Loucy (cell line): ENCODE results near the gene PDLIM4.

Experiments
- H2AFZ ChIP-seq: fragments of 200-600 bp; sonication (generic); 2 replicates; pipeline ENCODE4 v1.6.0; 2016; ENCODE audit warnings: antibody characterized with exemption, mild to moderate bottlenecking, low read length, moderate library complexity
- H3F3A ChIP-seq: fragments of 200-600 bp; 2 replicates; pipeline ENCODE4 v1.6.0; 2016; ENCODE audit warnings: antibody characterized with exemption, low read depth, mild to moderate bottlenecking
- H3K27me3 ChIP-seq: fragments of 200-600 bp; sonication (generic); 2 replicates; pipeline ENCODE4 v1.6.1; 2014; ENCODE audit warnings: low read length, mild to moderate bottlenecking; ENCODE audit not compliant: insufficient read depth, poor library complexity, severe bottlenecking
- H3K36me3 ChIP-seq: fragments of 200-600 bp; sonication (generic); 2 replicates; pipeline ENCODE4 v1.6.1; 2016; ENCODE audit warnings: low read length; ENCODE audit not compliant: insufficient read depth
- H3K4me1 ChIP-seq: fragments of 200-600 bp; sonication (generic); 2 replicates; pipeline ENCODE4 v1.5.1; 2014; ENCODE audit warnings: low read length, mild to moderate bottlenecking; ENCODE audit not compliant: insufficient read depth, poor library complexity, severe bottlenecking
- H3K4me2 ChIP-seq: fragments of 200-600 bp; sonication (generic); 2 replicates; pipeline ENCODE4 v1.6.0; 2014; ENCODE audit warnings: antibody characterized with exemption, low read length, low read depth, mild to moderate bottlenecking; ENCODE audit not compliant: poor library complexity, severe bottlenecking
- H3K4me3 ChIP-seq: fragments of 200-600 bp; sonication (generic); 2 replicates; pipeline ENCODE4 v1.5.1; 2014; ENCODE audit warnings: low read length, mild to moderate bottlenecking, mixed read lengths; ENCODE audit not compliant: poor library complexity, severe bottlenecking
- H3K79me2 ChIP-seq: fragments of 200-600 bp; sonication (generic); 2 replicates; pipeline ENCODE4 v1.6.1; 2014; ENCODE audit warnings: low read length; ENCODE audit not compliant: insufficient read depth
- H3K9ac ChIP-seq: fragments of 200-600 bp; sonication (generic); 2 replicates; pipeline ENCODE4 v1.6.0; 2014; ENCODE audit warnings: mild to moderate bottlenecking, low read depth, low read length, moderate library complexity; ENCODE audit not compliant: poor library complexity, severe bottlenecking
- H3K9me2 ChIP-seq: fragments of 200-600 bp; sonication (generic); replicated peaks from 2 replicates; pipeline ENCODE4 v1.6.1; 2016; ENCODE audit warnings: low read depth, low read length, mixed read lengths
- H3K9me3 ChIP-seq: fragments of 200-600 bp; sonication (generic); 2 replicates; pipeline ENCODE4 v1.6.1; 2014; ENCODE audit warnings: mild to moderate bottlenecking, antibody characterized with exemption, low read length, low read depth; ENCODE audit not compliant: insufficient read depth
- H4K20me1 ChIP-seq: fragments of 200-600 bp; sonication (generic); 2 replicates; pipeline ENCODE4 v1.6.0; 2014; ENCODE audit warnings: antibody characterized with exemption, low read length, mild to moderate bottlenecking; ENCODE audit not compliant: insufficient read depth, poor library complexity, severe bottlenecking
- CTCF ChIP-seq: fragments of 200-600 bp; sonication (generic); conservative IDR thresholded peaks from 2 replicates; pipeline ENCODE4 v1.5.1; 2014; ENCODE audit warnings: mild to moderate bottlenecking, antibody characterized with exemption, low read length
- EZH2phosphoT487 ChIP-seq: fragments of 200-600 bp; IDR thresholded peaks from 2 replicates; pipeline ENCODE4 v1.6.1; 2018; ENCODE audit warnings: antibody characterized with exemption, mild to moderate bottlenecking, moderate library complexity, borderline replicate concordance

PDLIM4 gene

GRCh38 chr5:132234684-132235062, 22.8 kb upstream of the PDLIM4 start:
- Histone ChIP-seq H3F3A (no peaks in the 10 kb centered on the region), H3K4me1 (peaks cover 35% of the 10 kb centered on the region), H3K9me2 (no peaks in the 10 kb centered on the region), H3K9me3 (no peaks in the 10 kb centered on the region), H3K9ac (no peak overlapping the region), H3K4me3 (no peak overlapping the region), H3K27me3 (no peaks in the 10 kb centered on the region), H3K79me2 (no peaks in the 10 kb centered on the region), H2AFZ (no peak overlapping the region), H3K4me2 (no peak overlapping the region), H4K20me1 (no peaks in the 10 kb centered on the region), H3K36me3 (no peaks in the 10 kb centered on the region)
- TF ChIP-seq EZH2phosphoT487 = no peak
- TF ChIP-seq CTCF = no peak

DNA sequence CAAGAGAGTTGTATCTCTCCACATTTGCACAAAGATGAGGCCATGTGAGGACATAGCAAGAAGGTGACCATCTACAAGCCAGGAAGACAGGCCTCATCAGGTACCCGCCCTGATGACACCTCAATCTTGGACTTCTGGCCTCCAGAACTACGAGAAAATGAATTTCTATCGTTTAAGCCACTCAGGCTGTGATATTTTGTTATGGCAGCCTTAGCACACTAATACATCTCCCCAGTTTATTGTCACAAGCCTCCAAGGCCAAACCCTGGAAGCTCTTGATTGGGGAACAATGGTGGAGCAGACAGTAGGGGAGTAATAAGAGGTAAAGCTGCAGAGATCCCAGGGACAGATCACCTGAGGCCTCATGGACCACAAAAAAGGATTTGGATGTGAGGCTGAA, 22.2 kb upstream of the PDLIM4 start:
- Histone ChIP-seq H3K4me2 (no peak overlapping the region), H3K9ac (no peak overlapping the region), H3K79me2 (no peaks in the 10 kb centered on the region), H3K9me2 (no peaks in the 10 kb centered on the region), H3K9me3 (no peaks in the 10 kb centered on the region), H3K36me3 (no peaks in the 10 kb centered on the region), H3F3A (no peaks in the 10 kb centered on the region), H3K27me3 (no peaks in the 10 kb centered on the region), H3K4me3 (no peak overlapping the region), H4K20me1 (no peaks in the 10 kb centered on the region), H3K4me1 (peaks cover 32% of the 10 kb centered on the region), H2AFZ (no peak overlapping the region)
- no peak for TF ChIP-seq EZH2phosphoT487

DNA sequence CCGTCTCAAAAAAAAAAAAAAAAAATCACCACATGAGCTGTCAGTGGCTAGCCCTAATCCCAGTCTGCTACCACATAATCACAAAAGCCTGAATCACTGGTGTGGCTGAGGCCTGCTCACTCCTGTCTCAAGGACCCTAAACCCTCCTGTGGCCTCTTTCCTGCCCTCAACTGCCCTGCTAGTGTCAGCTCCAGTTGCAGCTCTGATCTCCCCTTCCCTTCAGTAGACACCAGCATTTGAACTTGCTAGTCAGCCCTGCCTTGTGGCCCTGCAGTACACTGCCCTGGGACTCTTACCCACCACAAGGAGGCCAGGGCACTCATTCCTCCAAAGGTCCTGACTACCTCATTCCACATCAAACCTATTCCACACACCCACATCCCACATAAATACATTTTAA, 20.4 kb upstream of the PDLIM4 start:
- no peaks in the 10 kb centered on the region for H3K9me3 ChIP-seq
- no peaks in the 10 kb centered on the region for H3K79me2 ChIP-seq
- no peaks in the 10 kb centered on the region for H3K36me3 ChIP-seq
- no peaks in the 10 kb centered on the region for H3K9me2 ChIP-seq
- no peak overlapping the region for H3K4me2 ChIP-seq
- no peak overlapping the region for H3K4me3 ChIP-seq
- H3F3A ChIP-seq = no peaks in the 10 kb centered on the region
- H2AFZ ChIP-seq = no peak overlapping the region
- no peaks in the 10 kb centered on the region for H4K20me1 ChIP-seq
- no peaks in the 10 kb centered on the region for H3K27me3 ChIP-seq
- peaks cover 17% of the 10 kb centered on the region for H3K4me1 ChIP-seq
- no peak overlapping the region for H3K9ac ChIP-seq
- no peak for TF ChIP-seq EZH2phosphoT487
- no peak for TF ChIP-seq CTCF

GRCh38 chr5:132237670-132238069, 19.8 kb upstream of the PDLIM4 start:
- Histone ChIP-seq H3K4me2 (no peak overlapping the region), H3K36me3 (no peaks in the 10 kb centered on the region), H2AFZ (no peak overlapping the region)

More at GRCh38 chr5:132237670-132238069, 19.8 kb upstream of the PDLIM4 start:
- no peaks in the 10 kb centered on the region for H3F3A ChIP-seq
- H3K9me2 ChIP-seq = no peaks in the 10 kb centered on the region
- peaks cover 17% of the 10 kb centered on the region for H3K4me1 ChIP-seq
- H4K20me1 ChIP-seq = no peaks in the 10 kb centered on the region
- H3K9ac ChIP-seq = no peak overlapping the region
- H3K27me3 ChIP-seq = no peaks in the 10 kb centered on the region
- no peak overlapping the region for H3K4me3 ChIP-seq
- no peaks in the 10 kb centered on the region for H3K9me3 ChIP-seq
- H3K79me2 ChIP-seq = no peaks in the 10 kb centered on the region
- TF ChIP-seq CTCF (no peak), EZH2phosphoT487 (no peak)
